Epithelial cell of proximal tubule (primary cell): ENCODE results near the gene YARS1. TPM values are rescaled to one million over a fixed set of nuclear protein-coding genes. Genes with fewer than 3 reads are reported as not detected.

ENCODE experiments used
- DNase-seq: peaks from one replicate; pipeline ENCODE4 v3.0.0-alpha.2; 2011; ENCODE audit warnings: low read depth
- H3K4me3 ChIP-seq: 2 replicates; pipeline ENCODE4 v1.5.1; 2011; ENCODE audit warnings: low read depth, mild to moderate bottlenecking, low read length
- CTCF ChIP-seq: conservative IDR thresholded peaks from 2 replicates; pipeline ENCODE4 v1.5.1; 2012; ENCODE audit warnings: low read depth, mild to moderate bottlenecking, low read length
- total RNA-seq: library from RNA; depleted of rRNA; stranded (reverse); fragments of >200 nt; gene quantifications from 2 replicates; pipeline ENCODE4 v1.2.3, GENCODE V29; 2015

Gene YARS1
- total RNA-seq, 1 donor from 2014 or later: 90.9 TPM

GRCh38 chr1:32748926-32749325, 68.2 kb downstream of the YARS1 start:
- H3K4me3 ChIP-seq: no peak overlapping the region
- DNase-seq: no peak
- TF ChIP-seq CTCF: no peak

DNA sequence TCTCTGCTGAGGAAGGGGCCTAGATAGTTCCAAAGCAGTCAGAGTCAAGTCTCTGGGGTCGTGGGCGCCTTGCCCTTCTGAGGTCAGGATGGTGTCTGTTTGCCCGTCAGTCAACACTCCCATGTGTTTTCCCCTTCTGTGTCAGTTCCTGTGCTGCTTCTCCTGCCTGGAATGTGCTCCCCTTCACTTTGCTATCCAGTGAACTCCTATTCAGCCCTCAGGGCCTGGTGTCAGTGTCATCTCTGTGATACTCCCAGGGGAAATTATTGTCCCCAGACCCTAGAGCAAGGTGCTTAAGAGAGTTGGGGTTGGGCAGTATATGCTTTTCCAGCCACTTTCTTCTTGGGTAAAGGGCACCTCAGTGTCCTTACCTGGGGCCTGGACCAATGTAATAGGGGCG, 68.8 kb downstream of the YARS1 start:
- no peak for DNase-seq
- no peak overlapping the region for H3K4me3 ChIP-seq
- no peak for TF ChIP-seq CTCF

DNA sequence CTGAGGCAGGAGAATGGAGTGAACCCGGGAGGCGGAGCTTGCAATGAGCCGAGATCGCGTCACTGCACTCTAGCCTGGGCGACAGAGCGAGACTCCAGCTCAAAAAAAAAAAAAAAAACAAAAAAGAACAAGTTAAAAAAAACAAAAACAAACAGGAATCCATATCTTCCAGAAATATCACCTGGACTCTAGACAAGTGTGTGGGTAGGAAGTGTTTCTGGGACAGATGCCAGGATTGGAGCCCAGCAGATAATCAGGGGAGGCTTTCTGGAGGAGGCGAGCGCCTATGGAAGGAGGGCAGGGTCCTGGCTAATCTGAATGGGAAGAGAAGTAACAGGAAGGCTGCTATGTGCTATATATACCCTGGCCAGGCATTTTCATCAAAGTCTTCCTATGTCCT, 71.0 kb downstream of the YARS1 start:
- no peak for TF ChIP-seq CTCF

GRCh38 chr1:32744071-32744425, 73.1 kb downstream of the YARS1 start:
- DNase-seq: no peak
- peak overlapping the region; percentile 92 for H3K4me3 ChIP-seq
- no peak for TF ChIP-seq CTCF

More for the DNA sequence above, 71.0 kb downstream of the YARS1 start:
- no peak for DNase-seq
- no peak overlapping the region for H3K4me3 ChIP-seq

GRCh38 chr1:32743380-32744070, 73.6 kb downstream of the YARS1 start:
- no peak for TF ChIP-seq CTCF
- peak overlapping the region; percentile 92 for H3K4me3 ChIP-seq
- DNase-seq: no peak

DNA sequence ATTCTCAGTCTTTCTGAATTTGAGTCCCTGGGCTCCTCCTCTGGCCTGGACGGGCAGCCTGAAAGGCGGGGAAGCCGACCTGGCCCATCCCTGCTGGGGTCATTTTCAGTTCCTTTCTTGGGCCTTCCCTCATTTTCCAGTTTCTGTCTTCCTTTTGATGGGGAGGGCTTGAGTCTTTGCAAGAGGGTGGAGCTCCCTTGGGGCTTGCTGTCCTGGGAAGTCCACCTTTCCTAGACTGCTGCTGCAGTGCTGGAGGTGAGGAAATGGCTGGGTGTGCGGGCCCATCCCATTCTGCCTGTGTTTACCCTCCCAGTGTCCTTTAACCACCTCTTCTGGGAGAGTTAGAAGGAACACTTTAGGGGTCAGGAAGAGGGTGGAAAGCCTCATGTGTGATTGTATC, 74.2 kb downstream of the YARS1 start:
- no peak for DNase-seq
- peak overlapping the region; percentile 92 for H3K4me3 ChIP-seq
- no peak for TF ChIP-seq CTCF

GRCh38 chr1:32742199-32742947, 74.8 kb downstream of the YARS1 start:
- no peak for DNase-seq
- no peak for TF ChIP-seq CTCF

More at GRCh38 chr1:32742199-32742947, 74.8 kb downstream of the YARS1 start:
- peak overlapping the region; percentile 92 for H3K4me3 ChIP-seq
